Urinary bladder (tissue), 4 donors: Measurements from ENCODE around the gene STXBP2. TPM values are rescaled to one million over a fixed set of nuclear protein-coding genes. Genes with fewer than 3 reads are reported as not detected.
A peak's percentile ranks its signal among the peaks of the same experiment; 100 is the strongest.

Source experiments
- DNase-seq: peaks from one replicate; pipeline ENCODE4 v3.0.0-alpha.2; 2015; ENCODE audit errors: extremely low spot score
- H3K27ac ChIP-seq: one replicate; pipeline ENCODE4 v1.5.1; 2013; ENCODE audit warnings: low read depth, mild to moderate bottlenecking, moderate library complexity
- H3K36me3 ChIP-seq: one replicate; pipeline ENCODE4 v1.6.1; 2013; ENCODE audit warnings: mild to moderate bottlenecking, moderate library complexity; ENCODE audit not compliant: insufficient read depth
- H3K4me1 ChIP-seq: one replicate; pipeline ENCODE4 v1.6.1; 2013; ENCODE audit warnings: mild to moderate bottlenecking, moderate library complexity; ENCODE audit not compliant: insufficient read depth
- H3K4me3 ChIP-seq: one replicate; pipeline ENCODE4 v1.5.1; 2013; ENCODE audit warnings: low read depth, low read length
- WGBS: extraction: QIAGEN DNeasy Blood & Tissue Kit; methylation state at CpG from one replicate; pipeline ENCODE4 v1.1.7; 2013; 5-methylcytosine and 5-hydroxymethylcytosine counted together
- polyA plus RNA-seq: library from polyadenylated mRNA; stranded (reverse); fragments of 200-250 nt; gene quantifications from one replicate; pipeline ENCODE4 v1.2.3, GENCODE V29; 2013
- total RNA-seq: library from RNA; depleted of rRNA; stranded (reverse); fragments of >200 nt; gene quantifications from one replicate; pipeline ENCODE4 v1.2.3, GENCODE V29; 2014
- donor health status: healthy with polysubstance abuse.
- donor health status: healthy.

Gene STXBP2
- total RNA-seq, result 9.9 TPM
- polyA plus RNA-seq, result 25.3 TPM

- 6% methylated on average over 61 of the region's 61 CpGs for WGBS
- DNase-seq, result no peak
- Histone ChIP-seq H3K4me3 (peak within 1 kb of the TSS; percentile 47), H3K36me3 (no peaks in the 10 kb centered on the region), H3K4me1 (no peaks in the 10 kb centered on the region), H3K27ac (peak within 1 kb of the TSS; percentile 67)
These were observed at the start of gene STXBP2 for GRCh38 chr19:7636691-7637373. TSS of gene STXBP2 (plus strand) at chr19:7637110. CDS start at chr19:7637150, 40 bp downstream.

DNA sequence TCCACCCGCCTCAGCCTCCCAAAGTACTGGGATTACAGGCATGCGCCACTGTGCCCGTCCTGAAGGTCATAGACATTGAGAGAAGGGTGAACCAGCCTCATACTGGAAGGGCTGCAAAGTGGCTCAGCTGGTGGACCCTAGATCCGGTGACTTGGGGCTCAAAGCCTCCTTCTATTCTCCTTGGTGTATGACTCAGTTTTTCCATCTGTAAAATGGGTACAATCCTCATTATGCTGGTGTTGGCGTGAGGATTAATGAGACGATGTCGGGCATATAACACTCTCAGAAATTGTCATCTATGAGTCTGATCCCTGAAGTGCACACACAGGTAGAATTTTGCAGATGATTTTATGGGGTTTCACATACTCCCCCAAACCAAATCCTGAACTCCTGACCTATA is 47.1 kb upstream of the STXBP2 start:
- no peaks in the 10 kb centered on the region for H3K4me1 ChIP-seq
- DNase-seq, result no peak
- 90% methylated on average over 7 of the region's 7 CpGs for WGBS
- no peak overlapping the region for H3K4me3 ChIP-seq
- H3K36me3 ChIP-seq, result no peaks in the 10 kb centered on the region
- H3K27ac ChIP-seq, result no peak overlapping the region

- H3K27ac ChIP-seq, result peak overlapping the region; percentile 33
- DNase-seq, result no peak
These were observed 46.7 kb upstream of the STXBP2 start for GRCh38 chr19:7590256-7590655.

GRCh38 chr19:7595466-7596133 is 41.3 kb upstream of the STXBP2 start, which contains the start of gene CAMSAP3:
TSS of gene CAMSAP3 (plus strand) at chr19:7595863. CDS start at chr19:7596003, 140 bp downstream.
- under 1% methylated on average over 78 of the region's 78 CpGs for WGBS
- no peak within 1 kb of the TSS for H3K27ac ChIP-seq
- H3K4me3 ChIP-seq, result peak within 1 kb of the TSS; percentile 63
- H3K4me1 ChIP-seq, result peaks cover 4% of the 10 kb centered on the region
- no peak for DNase-seq
- no peaks in the 10 kb centered on the region for H3K36me3 ChIP-seq

More at GRCh38 chr19:7590256-7590655, 46.7 kb upstream of the STXBP2 start:
- Histone ChIP-seq H3K4me3 (no peak overlapping the region), H3K4me1 (no peaks in the 10 kb centered on the region), H3K36me3 (no peaks in the 10 kb centered on the region)
- WGBS, result 57% methylated on average over 8 of the region's 8 CpGs

DNA sequence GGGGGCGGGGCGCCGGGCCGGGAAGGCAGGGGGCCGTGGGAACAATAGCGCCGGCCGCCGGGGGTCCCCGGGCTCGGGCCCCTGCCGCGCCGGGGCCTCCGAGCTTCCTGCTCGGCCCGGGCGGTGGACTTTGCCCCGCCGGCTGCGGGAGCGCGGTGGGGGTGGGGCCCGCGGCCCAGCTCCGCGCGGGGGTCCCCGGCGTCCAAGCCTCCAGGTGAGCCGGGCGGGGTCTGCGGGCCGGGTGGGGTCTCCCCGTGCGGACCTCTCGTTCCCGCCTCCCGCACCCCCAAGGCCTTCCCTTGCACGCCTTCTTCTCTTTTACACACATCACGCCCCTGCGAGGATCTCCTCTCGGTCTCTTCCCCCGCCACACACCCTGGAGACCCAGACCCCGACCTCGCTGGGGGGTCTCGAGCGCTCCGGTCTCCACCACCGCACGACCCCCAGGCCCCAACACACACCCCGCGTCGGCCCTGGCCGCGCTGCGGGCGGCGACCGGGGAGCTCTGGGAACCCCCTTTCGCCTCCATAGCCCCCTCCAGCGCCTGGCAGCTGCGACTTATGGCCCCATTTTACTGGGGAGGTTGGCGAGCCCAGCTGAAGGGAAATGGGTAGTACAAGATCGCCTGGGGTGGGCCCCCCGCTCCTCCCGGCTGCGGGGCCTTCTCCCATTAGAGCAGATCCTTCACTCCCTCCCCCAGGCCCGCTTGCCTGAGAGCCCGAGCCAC is 40.5 kb upstream of the STXBP2 start:
- no peak overlapping the region for H3K27ac ChIP-seq
- H3K36me3 ChIP-seq, result no peaks in the 10 kb centered on the region
- H3K4me1 ChIP-seq, result peaks cover 4% of the 10 kb centered on the region
- DNase-seq, result no peak
- peak overlapping the region; percentile 63 for H3K4me3 ChIP-seq
- 2% methylated on average over 67 of the region's 70 CpGs for WGBS

- no peak overlapping the region for H3K4me3 ChIP-seq
These were observed 39.2 kb upstream of the STXBP2 start for GRCh38 chr19:7597689-7598088.

DNA sequence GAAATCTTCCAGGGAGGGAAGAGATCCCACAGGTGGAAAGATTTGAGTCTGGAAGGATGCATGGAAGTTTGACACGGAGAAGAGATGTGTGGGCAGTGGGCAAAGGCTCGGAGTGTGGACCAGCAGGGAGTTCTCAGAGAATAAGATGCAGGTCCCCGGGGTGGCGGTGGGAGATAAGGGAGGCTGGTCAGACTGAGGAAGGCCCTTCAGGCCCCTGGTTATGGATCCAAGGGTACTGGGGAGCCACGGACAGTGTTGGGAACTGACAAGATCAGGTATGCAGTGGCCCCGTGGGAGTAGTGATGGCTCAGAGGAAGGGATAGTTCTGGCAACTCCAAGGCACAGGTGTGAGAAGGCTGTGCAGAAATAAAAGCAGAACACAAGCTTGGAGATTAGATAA is 38.7 kb upstream of the STXBP2 start:
- Histone ChIP-seq H3K36me3 (no peaks in the 10 kb centered on the region), H3K27ac (no peak overlapping the region), H3K4me1 (peaks cover 4% of the 10 kb centered on the region), H3K4me3 (no peak overlapping the region)
- 69% methylated on average over 6 of the region's 6 CpGs for WGBS
- DNase-seq, result no peak

More at GRCh38 chr19:7597689-7598088, 39.2 kb upstream of the STXBP2 start:
- Histone ChIP-seq H3K27ac (no peak overlapping the region), H3K4me1 (peaks cover 4% of the 10 kb centered on the region), H3K36me3 (no peaks in the 10 kb centered on the region)
- 69% methylated on average over 9 of the region's 9 CpGs for WGBS
- DNase-seq, result no peak

DNA sequence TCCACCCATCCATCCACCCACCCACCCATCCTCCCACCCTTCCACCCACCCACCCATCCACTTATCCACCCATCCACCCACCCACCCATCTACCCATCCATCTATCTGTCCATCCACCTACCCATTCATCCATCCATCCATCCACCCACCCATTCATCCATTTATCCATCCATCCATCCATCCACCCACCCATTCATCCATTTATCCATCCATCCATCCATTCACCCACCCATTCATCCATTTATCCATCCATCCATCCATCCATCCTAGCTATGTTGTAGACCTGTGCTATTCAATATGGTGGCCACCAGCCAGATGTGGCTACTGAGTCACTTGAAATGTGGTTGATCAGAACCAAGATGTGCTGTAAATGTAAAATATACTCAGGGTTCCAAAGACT is 36.2 kb upstream of the STXBP2 start:
- Histone ChIP-seq H3K27ac (no peak overlapping the region), H3K4me3 (no peak overlapping the region), H3K4me1 (peaks cover 2% of the 10 kb centered on the region), H3K36me3 (no peaks in the 10 kb centered on the region)
- DNase-seq, result no peak

- no peaks in the 10 kb centered on the region for H3K36me3 ChIP-seq
- no peak for DNase-seq
- no peaks in the 10 kb centered on the region for H3K4me1 ChIP-seq
- 35% methylated on average over 15 of the region's 15 CpGs for WGBS
- H3K27ac ChIP-seq, result no peak overlapping the region
- H3K4me3 ChIP-seq, result no peak overlapping the region
These were observed 34.5 kb upstream of the STXBP2 start for GRCh38 chr19:7602240-7602934.

DNA sequence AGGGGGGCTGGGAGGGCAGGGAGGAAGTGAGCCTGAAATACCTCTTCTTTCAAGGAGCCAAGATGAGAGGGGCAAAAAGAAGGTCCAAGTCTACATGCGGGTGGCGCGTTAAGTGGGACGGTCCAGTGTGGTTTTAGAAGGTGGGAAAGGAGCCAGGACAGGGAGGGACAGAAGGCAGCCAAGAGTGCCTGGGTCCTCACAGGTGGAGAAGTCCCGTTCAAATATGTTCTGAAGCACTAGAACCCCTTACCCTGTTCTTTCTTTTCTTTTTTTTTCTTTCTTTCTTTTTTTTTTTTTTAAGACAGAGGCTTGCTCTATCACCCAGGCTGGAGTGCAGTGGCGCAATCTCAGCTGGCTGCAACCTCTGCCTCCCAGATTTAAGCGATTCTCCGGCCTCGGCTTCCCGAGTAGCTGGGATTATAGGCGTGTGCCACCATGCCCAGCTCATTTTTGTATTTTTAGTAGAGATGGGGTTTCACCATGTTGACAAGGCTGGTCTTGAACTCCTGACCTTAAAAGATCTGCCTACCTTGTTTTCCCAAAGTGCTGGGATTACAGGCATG is 33.9 kb upstream of the STXBP2 start:
- Histone ChIP-seq H3K4me1 (no peaks in the 10 kb centered on the region), H3K27ac (no peak overlapping the region), H3K4me3 (no peak overlapping the region), H3K36me3 (no peaks in the 10 kb centered on the region)
- WGBS, result 74% methylated on average over 11 of the region's 11 CpGs
- DNase-seq, result no peak

- no peaks in the 10 kb centered on the region for H3K4me1 ChIP-seq
- no peak overlapping the region for H3K4me3 ChIP-seq
- no peak for DNase-seq
- WGBS, result 71% methylated on average over 9 of the region's 9 CpGs
- H3K36me3 ChIP-seq, result no peaks in the 10 kb centered on the region
- no peak overlapping the region for H3K27ac ChIP-seq
These were observed 33.0 kb upstream of the STXBP2 start for GRCh38 chr19:7603919-7604318.

GRCh38 chr19:7605490-7606222 is 31.3 kb upstream of the STXBP2 start:
- no peak overlapping the region for H3K27ac ChIP-seq
- WGBS, result 72% methylated on average over 14 of the region's 14 CpGs
- DNase-seq, result no peak
- no peaks in the 10 kb centered on the region for H3K4me1 ChIP-seq
- no peak overlapping the region for H3K4me3 ChIP-seq
- H3K36me3 ChIP-seq, result no peaks in the 10 kb centered on the region
